Islet of Langerhans (tissue), 1 donor: ENCODE measurements around the gene PTGFR.
A peak's percentile ranks its signal among the peaks of the same experiment; 100 is the strongest.

Source experiments
- FAIRE-seq: peaks from one replicate; lab custom pipeline; 2011; peaks lifted over from hg19 to GRCh38; lab: Jason Lieb, UNC

The PTGFR gene, protein sequence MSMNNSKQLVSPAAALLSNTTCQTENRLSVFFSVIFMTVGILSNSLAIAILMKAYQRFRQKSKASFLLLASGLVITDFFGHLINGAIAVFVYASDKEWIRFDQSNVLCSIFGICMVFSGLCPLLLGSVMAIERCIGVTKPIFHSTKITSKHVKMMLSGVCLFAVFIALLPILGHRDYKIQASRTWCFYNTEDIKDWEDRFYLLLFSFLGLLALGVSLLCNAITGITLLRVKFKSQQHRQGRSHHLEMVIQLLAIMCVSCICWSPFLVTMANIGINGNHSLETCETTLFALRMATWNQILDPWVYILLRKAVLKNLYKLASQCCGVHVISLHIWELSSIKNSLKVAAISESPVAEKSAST

DNA sequence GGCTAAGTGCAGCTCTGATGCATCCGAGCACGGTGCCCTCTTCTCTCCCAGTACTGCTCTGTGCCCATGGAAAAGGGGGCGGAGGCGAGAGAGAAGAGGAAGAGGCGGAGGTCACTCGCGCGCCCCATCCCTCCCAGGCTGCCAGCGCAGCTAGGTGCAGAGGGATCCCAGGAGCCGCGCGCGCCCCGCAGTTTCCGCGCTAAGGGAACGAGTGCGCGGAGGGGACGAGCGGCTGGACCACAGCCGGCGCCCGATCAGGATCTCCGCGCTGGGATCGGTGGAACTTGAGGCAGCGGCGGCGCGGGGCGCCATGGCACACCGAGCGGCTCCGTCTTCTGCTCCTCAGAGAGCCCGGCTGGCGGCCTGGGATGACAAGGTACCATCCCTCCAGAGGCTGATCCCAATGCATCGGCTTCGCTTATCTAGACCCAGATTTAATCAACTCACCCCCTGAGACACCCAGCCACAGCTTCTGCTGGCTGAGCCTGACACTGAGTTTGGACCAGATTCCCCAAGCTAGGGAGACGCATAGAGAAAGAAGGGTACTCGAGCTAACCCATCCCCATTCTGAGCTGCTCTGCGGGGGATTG, at the start of gene PTGFR:
Gene PTGFR (plus strand): TSS at position 114 of the 590 bp plus-strand sequence. CDS start 1,770 bp downstream, outside the sequence.
- FAIRE-seq: no peak

DNA sequence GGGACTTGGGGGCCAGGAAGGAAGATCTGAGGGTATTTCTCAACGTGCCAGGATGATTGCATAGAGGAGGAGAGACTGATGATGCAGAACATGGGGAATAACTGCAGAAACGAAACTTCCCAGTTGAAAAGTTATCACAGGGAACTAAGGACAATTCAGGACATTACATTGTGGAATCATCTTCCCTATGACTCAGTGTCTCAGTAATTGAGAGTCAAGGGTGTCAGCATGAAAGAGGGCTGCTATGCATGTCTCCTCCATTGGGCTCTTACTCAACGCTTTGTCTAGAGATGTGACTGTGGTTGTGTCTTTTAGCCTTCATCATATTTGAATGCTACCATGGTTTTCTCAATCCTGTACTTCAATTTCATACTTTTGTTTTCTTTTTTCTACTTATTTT, 48.9 kb upstream of the PTGFR start:
- no peak for FAIRE-seq

DNA sequence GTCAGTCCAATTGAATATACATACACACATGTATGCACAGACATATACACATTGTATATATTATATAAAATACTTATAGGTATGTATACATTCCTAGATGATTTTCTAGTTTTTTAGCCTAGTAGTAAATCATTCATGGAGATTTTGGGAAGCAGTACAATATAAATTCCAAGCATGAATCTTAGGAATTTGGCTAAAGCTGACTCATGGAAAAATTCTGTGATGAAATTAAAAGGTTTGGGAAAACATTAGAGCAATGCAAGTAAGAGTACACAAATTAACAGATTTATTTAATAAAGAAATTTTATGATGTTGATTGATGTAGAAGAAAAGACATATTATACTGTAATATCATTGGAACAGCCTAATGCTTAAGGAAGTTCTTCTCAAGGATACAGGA, 43.7 kb upstream of the PTGFR start:
- FAIRE-seq: no peak

DNA sequence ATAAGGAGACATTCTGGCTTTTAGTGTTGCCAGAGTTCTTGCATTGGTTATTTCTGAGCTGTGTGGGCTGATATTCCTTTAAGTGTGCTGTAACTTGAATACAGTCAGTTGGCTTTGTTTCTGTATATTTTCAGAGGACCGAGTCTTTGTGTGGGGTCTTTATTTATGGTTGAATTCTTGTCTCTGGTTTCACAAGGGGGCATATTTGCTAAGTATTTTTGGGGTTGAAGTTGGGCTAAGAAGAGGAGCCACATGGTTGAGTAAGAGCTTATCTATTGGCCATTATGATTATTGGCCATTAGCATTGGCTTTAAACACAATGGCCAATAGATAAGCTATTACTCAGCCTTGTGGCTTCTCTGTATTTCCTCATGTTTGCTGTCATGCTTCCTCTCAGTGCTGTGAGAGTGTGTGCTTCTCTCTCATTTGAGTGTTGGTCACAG, 26.3 kb upstream of the PTGFR start:
- no peak for FAIRE-seq

DNA sequence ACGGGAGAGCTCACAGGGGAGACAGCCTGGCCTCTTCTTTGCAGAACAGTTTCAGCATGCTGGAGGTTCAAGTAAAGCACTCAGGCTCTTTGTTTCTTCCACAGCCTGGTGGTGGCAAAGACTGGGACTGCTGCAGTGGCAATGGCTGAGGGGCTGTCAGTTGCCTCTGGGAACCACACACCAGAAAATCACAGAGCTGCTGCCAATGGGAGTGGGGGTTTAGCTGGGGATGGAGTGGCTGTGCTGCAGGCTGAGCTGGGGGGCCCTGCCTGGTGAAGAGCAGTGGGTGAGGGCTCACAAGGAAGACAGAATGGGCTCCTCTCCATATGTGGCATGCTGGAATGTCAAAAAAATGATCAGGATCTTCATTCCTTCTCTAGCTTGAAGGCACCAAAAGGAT, 25.6 kb upstream of the PTGFR start:
- no peak for FAIRE-seq

DNA sequence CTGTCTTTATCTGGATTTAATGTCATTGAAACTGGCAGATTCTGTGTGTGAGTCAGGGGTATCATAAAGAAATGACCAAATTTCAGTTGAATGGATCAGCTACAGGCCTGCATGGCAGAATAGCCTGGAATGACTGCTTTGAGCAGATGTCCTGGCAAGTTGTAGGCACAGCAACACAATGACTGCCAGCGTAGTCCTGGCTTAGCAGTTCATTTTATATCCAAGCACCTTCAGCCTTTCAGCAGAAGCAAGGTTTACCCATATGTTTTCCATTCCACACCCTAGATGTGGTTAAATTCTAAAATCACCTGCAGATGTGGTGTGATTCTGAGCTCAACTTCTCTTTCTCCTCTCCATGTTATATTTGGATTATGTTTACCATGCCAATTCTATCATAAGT, 22.3 kb upstream of the PTGFR start:
- FAIRE-seq: no peak

DNA sequence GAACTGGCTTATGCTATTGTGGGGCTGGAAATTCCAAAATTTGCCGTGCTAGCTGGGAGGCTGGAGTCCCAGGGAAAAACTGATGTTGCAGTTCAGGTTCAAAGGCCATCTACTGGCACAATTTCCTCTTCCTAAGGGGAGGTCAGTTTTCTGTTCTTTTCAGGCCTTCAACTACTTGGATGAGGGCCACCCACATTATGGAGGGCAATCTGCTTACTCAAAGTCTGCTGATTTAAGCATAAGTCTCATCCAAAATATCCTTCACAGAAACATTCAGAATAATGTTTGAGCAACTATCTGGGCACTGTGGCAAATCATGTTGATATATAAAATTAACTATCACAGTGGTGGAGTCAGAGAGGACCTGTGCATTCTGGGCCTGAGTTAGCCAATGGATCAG, 21.2 kb upstream of the PTGFR start:
- no peak for FAIRE-seq

DNA sequence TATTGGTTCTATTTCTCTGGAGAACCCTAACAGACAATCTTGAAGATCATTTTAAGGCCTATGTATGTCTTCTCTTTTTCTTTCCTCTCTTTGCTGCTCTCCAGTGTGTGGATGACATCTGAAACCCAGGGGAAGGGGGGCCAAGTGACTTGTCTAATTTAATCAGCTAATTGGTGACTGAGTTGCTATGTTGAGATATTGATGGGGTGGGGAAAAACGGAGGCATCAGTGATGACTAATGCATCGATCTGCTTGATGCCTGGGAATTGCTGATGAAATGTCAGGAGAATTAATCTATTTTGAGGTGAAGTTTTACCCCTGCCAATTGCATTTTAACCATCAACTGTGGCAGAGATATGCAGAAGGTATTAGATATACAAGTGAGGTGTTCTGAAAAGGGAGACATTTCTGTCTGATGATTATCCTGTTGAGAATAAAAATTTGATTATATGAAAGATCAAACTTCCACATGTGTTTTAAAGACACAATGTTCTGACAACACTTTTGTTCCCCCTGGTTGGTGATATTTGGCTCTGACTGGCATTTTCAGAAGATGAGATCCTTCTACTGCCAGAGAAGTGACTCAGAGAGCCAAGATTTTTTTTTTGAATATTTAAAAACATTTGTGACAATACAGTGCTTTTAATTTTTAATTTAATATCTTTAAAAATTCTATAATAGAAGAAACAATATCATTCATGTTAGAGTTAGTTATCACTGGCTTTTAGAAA, 18.7 kb upstream of the PTGFR start:
- no peak for FAIRE-seq

DNA sequence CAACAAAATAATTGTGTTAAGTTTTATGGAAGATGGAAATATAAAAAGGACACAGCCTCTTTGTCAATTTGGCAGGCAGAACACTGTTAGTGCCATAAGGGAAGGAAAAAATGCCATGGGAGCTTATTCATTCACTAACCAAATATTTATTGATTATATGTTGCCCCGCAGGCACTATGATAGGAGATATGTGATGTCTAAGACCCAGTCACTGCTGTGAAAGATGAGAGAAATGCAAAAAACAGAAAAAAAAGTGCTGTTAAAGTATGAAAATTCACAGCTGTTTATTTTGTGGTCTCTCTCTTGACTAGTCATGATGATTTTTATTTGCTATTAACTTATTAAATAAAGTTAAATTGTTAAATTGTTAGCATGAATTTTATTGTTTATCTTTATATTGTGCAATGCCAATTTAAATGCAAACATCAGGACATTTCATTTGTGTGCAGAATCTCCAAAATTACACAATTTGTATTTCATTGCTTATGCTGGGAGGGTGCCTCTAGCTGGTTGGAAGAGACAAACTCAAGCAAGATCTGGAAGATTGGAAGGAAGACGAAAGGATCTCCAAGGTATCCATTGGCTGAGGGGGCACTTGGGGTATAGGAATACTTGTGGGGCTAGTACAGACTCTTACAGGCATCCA, 17.8 kb upstream of the PTGFR start:
- FAIRE-seq: no peak

DNA sequence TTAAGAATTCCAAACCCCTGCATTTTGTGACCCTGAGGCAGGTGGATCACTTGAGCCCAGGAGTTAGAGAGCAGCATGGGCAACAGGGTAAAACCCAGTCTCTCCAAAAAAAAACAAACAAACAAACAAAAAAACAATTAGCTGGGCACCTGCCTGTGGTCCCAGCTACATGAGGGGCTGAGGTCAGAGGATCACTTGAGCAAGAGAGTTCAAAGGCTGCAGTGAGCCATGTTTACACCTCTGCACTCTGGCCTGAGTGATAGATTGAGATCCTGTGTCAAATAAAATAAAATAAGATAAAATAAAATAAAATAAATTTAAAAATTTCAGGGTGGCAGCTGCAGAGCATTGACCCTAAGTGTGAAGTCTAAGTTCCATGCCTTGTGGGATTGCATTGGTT, 16.7 kb upstream of the PTGFR start:
- FAIRE-seq: no peak

DNA sequence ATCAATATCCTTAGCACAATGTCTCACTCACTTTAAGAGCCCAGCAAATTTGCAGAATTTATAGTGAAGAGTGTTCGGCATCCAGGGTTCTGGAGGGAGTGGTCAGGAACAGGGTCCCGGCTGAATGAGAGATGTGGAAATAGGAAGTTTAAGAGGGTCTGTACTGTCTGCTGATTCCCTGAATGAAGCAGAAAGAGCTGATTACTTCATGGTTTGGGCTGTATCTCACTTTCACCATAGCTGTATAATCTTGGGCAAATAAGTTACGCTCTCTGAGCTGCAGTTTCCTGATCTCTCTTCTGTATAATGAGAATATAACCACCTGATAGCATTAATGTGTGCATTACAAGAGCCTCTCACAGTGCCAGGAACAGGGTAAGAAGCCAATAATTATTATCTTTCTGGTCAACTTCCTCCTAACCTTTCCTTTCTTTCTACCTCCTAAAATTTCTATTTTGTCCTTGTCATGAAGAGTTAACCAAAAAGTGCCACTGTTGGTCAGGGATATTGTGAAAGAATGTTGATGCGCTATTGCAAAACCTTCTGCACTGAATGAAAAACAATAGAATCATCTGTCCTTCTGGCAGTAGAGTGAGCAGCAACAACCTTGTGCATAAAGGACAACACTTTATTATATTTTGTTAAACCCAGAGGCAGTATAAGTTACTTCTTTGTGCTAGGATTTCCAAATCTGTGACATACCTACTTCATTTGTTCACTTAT, 14.7 kb upstream of the PTGFR start:
- no peak for FAIRE-seq

DNA sequence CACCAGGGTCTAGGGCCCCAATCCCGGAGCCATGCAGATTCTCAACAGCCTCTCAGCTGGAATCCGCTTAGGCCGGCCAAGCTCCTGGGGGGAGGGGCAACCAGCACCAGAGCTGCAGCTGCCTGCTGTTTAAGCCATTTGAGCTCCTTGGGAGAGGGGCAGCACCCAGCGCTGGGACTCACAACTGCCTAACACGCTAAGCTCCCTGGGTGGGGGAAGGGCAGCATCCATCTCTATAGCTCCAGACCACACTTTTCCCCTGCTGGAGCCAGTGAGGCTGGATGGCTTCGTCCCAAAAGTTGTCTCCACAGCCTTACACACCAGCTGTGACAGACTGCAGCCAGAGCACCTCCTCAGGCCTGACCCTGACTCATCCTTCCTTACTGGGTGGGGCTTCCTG, 6.9 kb upstream of the PTGFR start:
- no peak for FAIRE-seq

DNA sequence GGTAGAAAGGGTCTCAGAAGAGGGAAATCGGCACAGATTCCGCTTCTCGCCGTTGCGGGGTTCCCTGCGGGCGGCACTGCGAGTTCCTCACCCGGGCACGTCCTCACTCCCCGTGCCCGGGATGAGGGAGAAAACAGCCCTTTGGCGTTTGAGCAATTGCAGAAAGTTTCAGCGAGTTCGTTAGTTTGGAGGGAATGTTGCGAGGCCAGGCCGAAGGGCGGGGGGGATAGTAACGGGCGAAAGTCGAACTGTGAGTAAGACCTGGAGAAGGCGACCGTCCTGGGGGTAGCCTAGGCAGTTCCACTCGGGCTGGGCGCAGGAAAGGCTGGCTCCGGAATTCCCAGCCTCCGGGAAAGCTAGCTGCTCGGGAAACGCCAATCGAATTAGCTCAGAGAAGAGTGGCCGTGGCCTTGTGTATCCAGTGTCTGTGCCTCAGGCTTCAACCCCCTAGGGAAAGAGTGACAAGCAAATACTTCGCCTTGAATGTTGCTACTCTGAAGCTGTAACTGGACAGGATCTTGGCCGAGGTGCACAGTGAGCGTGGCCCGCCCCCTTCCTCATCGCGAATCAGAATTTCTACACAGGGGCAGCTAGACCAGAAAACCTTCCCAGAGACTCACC, 787 bp downstream of the PTGFR start:
- FAIRE-seq: no peak

DNA sequence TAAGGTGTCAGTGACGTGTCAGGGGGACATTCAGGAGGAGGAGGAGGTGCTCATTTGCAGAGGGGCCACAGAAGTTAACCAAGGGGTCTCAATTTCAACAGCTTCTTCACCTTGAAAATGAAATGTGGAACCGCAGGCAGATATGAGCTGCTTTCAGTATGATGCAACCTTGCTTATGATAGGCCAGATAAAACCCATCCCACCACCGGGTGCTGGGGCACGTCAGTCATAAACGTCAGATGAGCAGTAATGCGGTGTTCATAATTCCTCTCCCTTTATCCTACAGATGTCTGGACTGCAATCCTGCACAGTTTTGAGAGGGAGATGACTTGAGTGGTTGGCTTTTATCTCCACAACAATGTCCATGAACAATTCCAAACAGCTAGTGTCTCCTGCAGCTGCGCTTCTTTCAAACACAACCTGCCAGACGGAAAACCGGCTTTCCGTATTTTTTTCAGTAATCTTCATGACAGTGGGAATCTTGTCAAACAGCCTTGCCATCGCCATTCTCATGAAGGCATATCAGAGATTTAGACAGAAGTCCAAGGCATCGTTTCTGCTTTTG, 1.7 kb downstream of the PTGFR start:
- no peak for FAIRE-seq

DNA sequence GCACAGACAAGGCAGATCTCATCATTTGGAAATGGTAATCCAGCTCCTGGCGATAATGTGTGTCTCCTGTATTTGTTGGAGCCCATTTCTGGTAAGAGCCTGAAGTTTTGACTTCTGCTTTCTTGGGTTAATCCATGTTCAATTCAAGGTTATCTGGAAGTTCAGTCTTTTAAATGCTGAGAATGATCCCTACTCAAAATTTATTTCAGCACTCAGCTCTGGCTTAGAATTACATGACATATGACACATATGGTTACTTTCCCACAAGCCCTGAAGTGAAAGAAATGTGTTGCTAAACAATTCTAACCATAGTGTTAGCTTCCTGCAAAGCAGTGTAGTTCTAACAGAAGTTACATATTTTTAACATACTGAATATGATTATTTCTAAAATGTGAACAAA, 2.7 kb downstream of the PTGFR start:
- FAIRE-seq: no peak

DNA sequence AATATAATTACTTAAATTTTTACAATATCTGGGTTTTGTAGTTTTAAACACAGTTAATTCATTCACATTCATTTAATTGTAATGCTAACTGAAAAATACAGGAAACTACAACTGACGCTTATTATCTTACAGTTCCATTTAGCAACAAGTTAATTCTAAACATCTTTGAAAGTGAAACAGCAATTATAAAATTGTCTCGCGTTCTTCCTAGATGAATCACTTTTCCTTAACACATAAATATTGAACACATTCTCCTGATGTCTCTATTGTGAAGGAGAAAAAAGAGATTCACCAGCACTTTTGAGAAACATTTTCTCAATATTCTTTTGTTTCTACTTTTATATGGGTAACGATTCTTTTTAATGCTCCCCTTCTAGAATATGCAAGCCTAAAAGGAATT, 6.4 kb downstream of the PTGFR start:
- FAIRE-seq: peak; percentile 82

DNA sequence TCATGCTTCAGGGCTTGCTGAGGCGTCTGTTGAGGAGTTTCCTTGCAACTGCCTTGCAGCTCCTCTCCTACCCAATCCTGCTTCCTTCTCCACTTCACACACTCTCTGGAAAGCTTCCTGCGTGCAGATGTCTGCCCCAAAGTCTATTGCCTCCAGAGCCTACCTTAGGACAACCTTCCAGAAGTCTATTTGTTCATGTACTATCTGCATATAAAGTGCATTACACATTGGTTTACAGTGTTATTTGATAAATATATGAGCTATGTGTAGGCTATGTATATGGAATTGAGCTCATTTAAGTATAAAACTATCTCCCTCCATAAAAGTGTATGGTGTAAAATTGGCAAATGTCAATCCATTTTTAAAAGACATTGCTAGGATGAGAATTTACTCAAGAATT, 9.8 kb downstream of the PTGFR start:
- FAIRE-seq: no peak

DNA sequence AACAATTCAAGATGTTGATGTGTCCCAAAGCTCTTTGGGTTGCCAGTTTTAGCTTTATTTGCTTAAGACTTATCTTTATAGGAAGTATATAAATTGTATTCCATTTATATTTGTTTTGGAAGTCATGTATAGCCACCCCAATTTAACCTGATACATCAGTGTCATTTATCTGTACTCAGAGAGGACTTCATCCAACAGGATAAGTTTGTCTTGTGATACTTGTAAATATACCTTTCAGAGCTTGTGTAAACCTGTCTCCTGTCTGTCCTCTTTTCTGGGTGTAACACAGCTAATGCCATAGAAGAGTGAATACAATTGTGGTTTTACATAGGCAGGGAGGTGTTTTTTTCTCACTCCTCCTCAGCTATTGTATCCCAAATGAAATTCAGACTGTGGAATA, 10.4 kb downstream of the PTGFR start:
- FAIRE-seq: no peak

DNA sequence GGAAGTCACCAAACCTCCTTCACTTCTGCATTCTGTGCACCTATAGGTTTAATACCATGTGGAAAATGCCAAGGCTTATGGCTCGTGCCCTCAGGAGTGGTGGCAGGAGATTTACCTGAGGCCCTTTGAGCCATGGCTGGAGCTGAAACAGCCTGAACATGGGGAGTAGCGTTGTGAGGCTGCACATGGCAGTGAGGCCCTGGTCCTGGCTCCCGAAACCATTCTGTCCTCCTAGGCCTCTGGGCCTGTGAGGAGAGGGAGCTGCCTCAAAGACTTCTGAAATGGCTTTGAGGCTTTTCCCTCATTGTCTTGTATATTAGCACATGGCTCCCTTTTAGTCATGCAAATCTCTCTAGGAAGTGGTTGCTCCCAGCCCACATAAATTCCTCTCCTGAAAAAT, 20.6 kb downstream of the PTGFR start:
- FAIRE-seq: no peak

DNA sequence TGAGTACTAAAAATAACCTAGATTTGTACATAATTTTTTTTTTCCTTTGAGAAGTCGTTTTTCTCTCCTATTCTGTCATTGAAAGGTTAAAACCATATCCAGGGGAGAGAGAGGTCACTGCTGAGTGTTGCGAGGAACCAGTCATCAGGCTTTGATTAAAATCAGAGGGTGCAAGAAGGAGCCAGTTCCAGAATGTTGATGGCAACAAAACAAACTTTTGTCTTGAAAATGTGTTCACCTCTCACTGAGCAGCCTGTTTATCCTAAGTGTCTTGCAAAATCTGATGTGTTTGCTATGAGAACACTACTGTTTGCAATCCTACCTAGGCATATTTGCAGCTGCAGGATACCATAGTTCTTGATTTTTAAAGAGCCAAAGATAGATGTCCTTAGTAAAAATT, 25.9 kb downstream of the PTGFR start:
- FAIRE-seq: no peak

DNA sequence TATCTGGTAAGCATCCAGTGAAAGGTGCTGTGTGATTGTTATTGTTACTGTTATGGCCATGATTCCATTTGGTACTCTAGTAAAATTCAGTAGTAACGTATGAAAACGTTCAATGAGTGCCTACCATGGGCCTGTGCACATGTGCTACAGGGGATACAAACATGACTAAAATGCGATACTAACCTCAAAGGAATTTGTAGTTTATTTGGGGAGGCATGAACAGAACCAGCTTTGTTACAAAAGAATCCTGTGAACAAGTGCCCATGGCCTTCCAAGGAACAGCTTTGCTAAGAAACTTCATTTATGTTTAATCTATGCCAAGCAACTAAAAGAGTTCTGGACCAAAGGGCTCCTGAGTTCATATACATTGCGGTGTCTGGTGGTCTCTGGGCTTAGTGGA, 28.7 kb downstream of the PTGFR start:
- FAIRE-seq: no peak

DNA sequence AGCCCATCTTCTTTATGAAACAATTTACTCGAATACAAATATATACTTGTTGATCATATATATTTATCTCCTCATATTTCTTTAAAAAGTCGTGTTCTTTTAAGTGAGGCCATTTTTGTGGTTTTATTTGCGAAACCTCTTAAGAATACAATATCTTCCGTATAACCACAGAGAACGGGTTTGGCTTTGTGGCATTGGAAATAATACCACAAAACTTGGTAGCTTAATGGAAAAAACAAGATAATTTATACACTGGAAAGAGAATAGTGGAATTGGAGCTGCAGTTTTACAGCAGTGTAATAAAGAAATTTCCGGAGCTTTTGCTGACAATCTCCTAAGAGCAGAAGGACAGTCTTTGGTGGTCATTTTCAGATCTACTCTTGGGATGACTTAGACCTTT, 29.4 kb downstream of the PTGFR start:
- no peak for FAIRE-seq
